ENCODE data around the gene ZNF701.

DNA sequence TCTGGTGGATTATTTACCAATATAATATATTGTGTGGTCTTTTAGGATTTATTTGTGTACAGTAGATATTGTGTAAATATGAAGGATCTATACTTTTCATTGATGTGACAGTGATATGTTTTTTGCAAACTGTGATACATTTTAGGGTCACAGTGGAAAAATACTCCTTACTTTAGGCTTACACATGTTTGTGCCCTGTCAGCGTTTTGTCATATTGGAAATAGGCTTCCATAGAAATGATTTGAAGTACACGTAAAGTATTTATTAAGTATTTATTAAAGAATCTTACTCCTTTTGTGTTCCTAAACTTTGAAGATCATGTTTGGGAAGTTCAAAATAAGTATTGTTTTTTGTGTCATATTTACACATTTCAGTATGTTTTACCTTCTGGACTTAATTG is 37.6 kb upstream of the ZNF701 start:
- TF ChIP-seq TOE1 (CRISPR knock-in tag; IDR thresholded peaks at IDR 0.05) = no peak
- no peak for TF ChIP-seq ZNF256 (CRISPR knock-in tag; conservative IDR thresholded peaks at IDR 0.05)
- TF ChIP-seq TBP (CRISPR knock-in tag; IDR thresholded peaks at IDR 0.05) = no peak
- TF ChIP-seq, protein P1, sequence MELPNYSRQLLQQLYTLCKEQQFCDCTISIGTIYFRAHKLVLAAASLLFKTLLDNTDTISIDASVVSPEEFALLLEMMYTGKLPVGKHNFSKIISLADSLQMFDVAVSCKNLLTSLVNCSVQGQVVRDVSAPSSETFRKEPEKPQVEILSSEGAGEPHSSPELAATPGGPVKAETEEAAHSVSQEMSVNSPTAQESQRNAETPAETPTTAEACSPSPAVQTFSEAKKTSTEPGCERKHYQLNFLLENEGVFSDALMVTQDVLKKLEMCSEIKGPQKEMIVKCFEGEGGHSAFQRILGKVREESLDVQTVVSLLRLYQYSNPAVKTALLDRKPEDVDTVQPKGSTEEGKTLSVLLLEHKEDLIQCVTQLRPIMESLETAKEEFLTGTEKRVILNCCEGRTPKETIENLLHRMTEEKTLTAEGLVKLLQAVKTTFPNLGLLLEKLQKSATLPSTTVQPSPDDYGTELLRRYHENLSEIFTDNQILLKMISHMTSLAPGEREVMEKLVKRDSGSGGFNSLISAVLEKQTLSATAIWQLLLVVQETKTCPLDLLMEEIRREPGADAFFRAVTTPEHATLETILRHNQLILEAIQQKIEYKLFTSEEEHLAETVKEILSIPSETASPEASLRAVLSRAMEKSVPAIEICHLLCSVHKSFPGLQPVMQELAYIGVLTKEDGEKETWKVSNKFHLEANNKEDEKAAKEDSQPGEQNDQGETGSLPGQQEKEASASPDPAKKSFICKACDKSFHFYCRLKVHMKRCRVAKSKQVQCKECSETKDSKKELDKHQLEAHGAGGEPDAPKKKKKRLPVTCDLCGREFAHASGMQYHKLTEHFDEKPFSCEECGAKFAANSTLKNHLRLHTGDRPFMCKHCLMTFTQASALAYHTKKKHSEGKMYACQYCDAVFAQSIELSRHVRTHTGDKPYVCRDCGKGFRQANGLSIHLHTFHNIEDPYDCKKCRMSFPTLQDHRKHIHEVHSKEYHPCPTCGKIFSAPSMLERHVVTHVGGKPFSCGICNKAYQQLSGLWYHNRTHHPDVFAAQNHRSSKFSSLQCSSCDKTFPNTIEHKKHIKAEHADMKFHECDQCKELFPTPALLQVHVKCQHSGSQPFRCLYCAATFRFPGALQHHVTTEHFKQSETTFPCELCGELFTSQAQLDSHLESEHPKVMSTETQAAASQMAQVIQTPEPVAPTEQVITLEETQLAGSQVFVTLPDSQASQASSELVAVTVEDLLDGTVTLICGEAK (IDR thresholded peaks at IDR 0.05) = no peak
- TF ChIP-seq, protein P1 (CRISPR knock-in tag; IDR thresholded peaks at IDR 0.05) = no peak
- TF ChIP-seq, protein P2, sequence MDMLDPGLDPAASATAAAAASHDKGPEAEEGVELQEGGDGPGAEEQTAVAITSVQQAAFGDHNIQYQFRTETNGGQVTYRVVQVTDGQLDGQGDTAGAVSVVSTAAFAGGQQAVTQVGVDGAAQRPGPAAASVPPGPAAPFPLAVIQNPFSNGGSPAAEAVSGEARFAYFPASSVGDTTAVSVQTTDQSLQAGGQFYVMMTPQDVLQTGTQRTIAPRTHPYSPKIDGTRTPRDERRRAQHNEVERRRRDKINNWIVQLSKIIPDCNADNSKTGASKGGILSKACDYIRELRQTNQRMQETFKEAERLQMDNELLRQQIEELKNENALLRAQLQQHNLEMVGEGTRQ (IDR thresholded peaks at IDR 0.05; ENCODE audit: low read depth, low read length) = no peak
- TF ChIP-seq, protein P2 (CRISPR knock-in tag; IDR thresholded peaks at IDR 0.05; ENCODE audit: borderline replicate concordance) = no peak
- TF ChIP-seq NFE2L1 (CRISPR knock-in tag; IDR thresholded peaks at IDR 0.05; ENCODE audit: borderline replicate concordance) = no peak
- no peak for TF ChIP-seq GATA4 (IDR thresholded peaks at IDR 0.05; ENCODE audit: borderline replicate concordance, low read depth)
- TF ChIP-seq, protein P3, sequence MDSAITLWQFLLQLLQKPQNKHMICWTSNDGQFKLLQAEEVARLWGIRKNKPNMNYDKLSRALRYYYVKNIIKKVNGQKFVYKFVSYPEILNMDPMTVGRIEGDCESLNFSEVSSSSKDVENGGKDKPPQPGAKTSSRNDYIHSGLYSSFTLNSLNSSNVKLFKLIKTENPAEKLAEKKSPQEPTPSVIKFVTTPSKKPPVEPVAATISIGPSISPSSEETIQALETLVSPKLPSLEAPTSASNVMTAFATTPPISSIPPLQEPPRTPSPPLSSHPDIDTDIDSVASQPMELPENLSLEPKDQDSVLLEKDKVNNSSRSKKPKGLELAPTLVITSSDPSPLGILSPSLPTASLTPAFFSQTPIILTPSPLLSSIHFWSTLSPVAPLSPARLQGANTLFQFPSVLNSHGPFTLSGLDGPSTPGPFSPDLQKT (CRISPR knock-in tag; IDR thresholded peaks at IDR 0.05; ENCODE audit: borderline replicate concordance) = no peak
- no peak for TF ChIP-seq POLR2AphosphoS5 (IDR thresholded peaks at IDR 0.05; ENCODE audit: low read depth, low read length)

Measured in HepG2 (cell line).